ENCODE data around the gene VIT.

DNA sequence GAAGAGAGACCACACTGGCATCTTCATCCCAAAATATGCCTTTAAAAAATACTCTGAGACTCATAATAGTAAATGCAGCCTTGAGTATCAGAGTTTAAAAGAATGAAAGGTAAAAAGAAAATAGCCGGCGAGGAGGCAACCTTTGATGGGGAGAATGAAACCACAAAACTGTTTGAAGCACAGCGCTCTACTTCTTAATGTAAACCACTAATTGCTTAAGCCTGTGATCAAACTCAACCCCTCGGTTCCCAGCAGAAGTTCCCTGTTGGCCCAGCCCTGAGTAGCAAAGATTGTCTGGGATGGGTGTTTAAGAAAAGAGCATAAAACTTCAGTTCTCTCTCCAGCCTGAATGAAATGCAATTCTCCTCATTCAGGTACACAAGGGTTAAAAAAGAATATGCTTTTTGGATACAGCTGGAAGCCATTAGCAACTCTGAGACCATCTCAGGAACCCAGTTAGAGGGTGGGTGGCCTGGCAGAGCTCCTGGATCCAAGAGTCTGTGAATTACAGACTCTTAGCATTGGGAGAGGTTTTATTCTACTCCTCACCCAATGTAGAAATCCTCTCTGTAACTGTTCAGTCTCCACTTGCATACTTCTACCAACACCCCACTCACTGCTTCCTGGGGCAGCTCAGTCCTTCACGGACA, 44.8 kb downstream of the VIT start:
- TF ChIP-seq, protein P1, sequence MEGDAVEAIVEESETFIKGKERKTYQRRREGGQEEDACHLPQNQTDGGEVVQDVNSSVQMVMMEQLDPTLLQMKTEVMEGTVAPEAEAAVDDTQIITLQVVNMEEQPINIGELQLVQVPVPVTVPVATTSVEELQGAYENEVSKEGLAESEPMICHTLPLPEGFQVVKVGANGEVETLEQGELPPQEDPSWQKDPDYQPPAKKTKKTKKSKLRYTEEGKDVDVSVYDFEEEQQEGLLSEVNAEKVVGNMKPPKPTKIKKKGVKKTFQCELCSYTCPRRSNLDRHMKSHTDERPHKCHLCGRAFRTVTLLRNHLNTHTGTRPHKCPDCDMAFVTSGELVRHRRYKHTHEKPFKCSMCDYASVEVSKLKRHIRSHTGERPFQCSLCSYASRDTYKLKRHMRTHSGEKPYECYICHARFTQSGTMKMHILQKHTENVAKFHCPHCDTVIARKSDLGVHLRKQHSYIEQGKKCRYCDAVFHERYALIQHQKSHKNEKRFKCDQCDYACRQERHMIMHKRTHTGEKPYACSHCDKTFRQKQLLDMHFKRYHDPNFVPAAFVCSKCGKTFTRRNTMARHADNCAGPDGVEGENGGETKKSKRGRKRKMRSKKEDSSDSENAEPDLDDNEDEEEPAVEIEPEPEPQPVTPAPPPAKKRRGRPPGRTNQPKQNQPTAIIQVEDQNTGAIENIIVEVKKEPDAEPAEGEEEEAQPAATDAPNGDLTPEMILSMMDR (IDR thresholded peaks at IDR 0.05), result no peak
- no peak for TF ChIP-seq ZFX (IDR thresholded peaks at IDR 0.05; ENCODE audit: borderline replicate concordance)
